Adipocyte (in vitro differentiated cells): ENCODE results near the gene GSTM3.
"Not testable (repeated sequence)": the region's sequence is repeated elsewhere in the genome, so short reads cannot be mapped to it uniquely, and the experiment has no call there.

ENCODE experiments used
- DNase-seq: peaks from one replicate; pipeline ENCODE4 v3.0.0-alpha.2; 2015; ENCODE audit warnings: low read depth
- H3K27me3 ChIP-seq: replicated peaks from 2 replicates; pipeline ENCODE4 v1.7.0; 2013; ENCODE audit warnings: mild to moderate bottlenecking, low read length, moderate library complexity; ENCODE audit not compliant: control insufficient read depth, insufficient read depth
- H3K36me3 ChIP-seq: 2 replicates; pipeline ENCODE4 v1.7.0; 2013; ENCODE audit warnings: low read length, mild to moderate bottlenecking, moderate library complexity; ENCODE audit not compliant: control insufficient read depth, insufficient read depth, severe bottlenecking
- H3K4me1 ChIP-seq: 2 replicates; pipeline ENCODE4 v1.7.0; 2013; ENCODE audit warnings: mild to moderate bottlenecking, low read length, moderate library complexity; ENCODE audit not compliant: control insufficient read depth, insufficient read depth
- H3K4me3 ChIP-seq: 2 replicates; pipeline ENCODE4 v1.7.0; 2013; ENCODE audit warnings: mild to moderate bottlenecking, low read length, moderate library complexity
- H3K9ac ChIP-seq: 2 replicates; pipeline ENCODE4 v1.7.0; 2013; ENCODE audit warnings: mild to moderate bottlenecking, low read length, moderate library complexity
- H3K9me3 ChIP-seq: 2 replicates; pipeline ENCODE4 v1.7.0; 2013; ENCODE audit warnings: mild to moderate bottlenecking, low read length, moderate library complexity; ENCODE audit not compliant: control insufficient read depth

The GSTM3 gene

DNA sequence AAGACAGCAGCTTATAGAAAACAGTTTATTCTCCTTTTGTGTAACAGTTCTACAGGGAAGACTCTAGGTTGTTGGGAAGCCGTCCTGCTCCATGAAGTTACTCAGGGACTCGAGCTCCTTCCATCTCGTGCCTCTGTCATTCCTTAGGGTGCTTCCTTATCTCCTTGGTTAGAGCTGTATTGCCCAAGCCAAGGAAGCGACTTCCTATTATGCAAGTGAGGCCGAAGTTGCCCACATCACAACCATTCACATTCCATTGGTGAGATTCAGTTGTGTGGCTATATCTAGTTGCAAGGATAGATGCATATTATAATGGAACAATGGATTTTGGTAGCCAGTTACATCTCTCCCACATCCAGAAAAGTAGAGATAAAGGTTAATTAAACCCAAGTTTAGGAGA is 19.8 kb downstream of the GSTM3 start:
- DNase-seq = no peak
- peaks cover 22% of the 10 kb centered on the region for H3K4me1 ChIP-seq
- no peak overlapping the region for H3K4me3 ChIP-seq

DNA sequence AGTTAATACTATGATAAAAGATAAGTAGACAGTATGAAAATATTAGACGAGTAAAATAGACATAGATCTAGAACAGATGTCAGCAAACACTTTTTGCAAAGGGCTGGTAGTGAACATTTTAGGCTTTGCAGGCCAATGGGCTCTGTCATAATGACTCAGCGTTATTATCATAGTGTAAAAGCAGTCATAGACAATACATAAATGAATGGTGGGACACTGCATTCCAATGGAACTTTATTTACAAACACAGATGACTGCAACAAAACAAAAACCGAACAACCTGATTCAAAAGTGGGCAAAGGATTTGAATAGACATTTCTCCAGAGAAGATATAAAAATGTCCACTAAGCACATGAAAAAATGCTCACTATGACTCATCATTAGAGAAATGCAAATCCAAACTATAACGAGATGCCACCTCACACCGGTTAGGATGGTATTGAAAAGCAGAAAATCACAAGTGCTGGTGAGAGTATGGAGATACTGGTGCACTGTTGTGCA is 21.5 kb downstream of the GSTM3 start:
- Histone ChIP-seq H3K4me1 (peaks cover 22% of the 10 kb centered on the region), H3K9ac (no peak overlapping the region), H3K36me3 (no peaks in the 10 kb centered on the region), H3K4me3 (no peak overlapping the region), H3K27me3 (no peaks in the 10 kb centered on the region), H3K9me3 (no peaks in the 10 kb centered on the region)
- DNase-seq = peak; percentile 61

More for the DNA sequence above, 19.8 kb downstream of the GSTM3 start:
- Histone ChIP-seq H3K36me3 (no peaks in the 10 kb centered on the region), H3K9me3 (no peaks in the 10 kb centered on the region), H3K27me3 (no peaks in the 10 kb centered on the region), H3K9ac (no peak overlapping the region)

DNA sequence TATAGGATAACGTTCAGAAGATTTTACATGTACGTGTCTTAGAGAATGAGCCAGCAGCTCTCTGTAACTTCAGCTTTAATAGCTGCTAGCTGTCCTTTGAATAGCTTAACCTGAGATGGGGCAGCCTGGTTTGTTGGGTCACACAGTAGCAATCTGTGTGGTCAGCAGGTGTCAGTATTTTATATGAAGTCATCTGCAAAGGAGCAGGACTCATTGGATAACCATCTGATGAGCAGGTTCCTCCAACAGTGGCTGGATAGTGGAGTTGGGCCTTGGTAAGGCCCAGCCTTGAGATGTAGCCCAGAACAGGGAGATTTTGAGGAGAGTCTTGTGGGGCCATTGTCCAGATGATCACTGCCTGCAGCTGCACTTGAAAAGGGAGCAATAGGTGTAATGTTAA is 22.3 kb downstream of the GSTM3 start:
- Histone ChIP-seq H3K9me3 (no peaks in the 10 kb centered on the region), H3K36me3 (no peaks in the 10 kb centered on the region), H3K9ac (no peak overlapping the region), H3K4me3 (no peak overlapping the region), H3K4me1 (peaks cover 22% of the 10 kb centered on the region), H3K27me3 (no peaks in the 10 kb centered on the region)
- no peak for DNase-seq

- no peak for DNase-seq
- Histone ChIP-seq H3K4me1 (peaks cover 22% of the 10 kb centered on the region), H3K27me3 (no peaks in the 10 kb centered on the region), H3K9ac (no peak overlapping the region), H3K9me3 (no peaks in the 10 kb centered on the region), H3K4me3 (no peak overlapping the region), H3K36me3 (no peaks in the 10 kb centered on the region)
Measured at GRCh38 chr1:109717729-109718128, 23.1 kb downstream of the GSTM3 start.

DNA sequence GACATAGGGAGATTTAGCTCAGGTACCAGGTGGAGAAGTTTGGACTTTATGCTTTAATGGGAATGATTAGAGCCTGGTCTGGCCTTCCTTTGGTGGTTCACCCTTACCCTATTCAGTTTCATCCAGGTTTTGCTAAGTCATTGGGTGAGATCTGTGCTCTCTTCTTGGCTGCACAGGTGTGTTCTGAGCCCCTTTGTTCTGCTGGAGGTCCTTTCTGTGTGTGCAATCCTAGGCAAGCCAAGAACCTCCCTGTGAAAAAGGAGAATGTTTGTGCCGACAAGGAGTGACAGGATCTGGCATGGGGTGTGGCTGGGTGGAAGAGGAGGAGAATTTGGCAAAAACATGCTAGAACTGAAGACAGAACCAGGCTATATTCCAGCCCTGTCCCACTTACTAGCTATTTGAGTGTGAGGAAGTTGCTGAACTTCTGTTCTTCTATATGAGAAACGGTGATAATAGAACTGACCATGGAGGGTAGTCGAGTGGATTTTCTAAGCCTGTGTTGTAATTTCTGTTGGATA is 24.2 kb downstream of the GSTM3 start:
- H3K36me3 ChIP-seq = no peaks in the 10 kb centered on the region
- H3K4me1 ChIP-seq = peaks cover 22% of the 10 kb centered on the region
- H3K4me3 ChIP-seq = no peak overlapping the region
- DNase-seq = no peak
- no peaks in the 10 kb centered on the region for H3K9me3 ChIP-seq
- no peak overlapping the region for H3K9ac ChIP-seq
- H3K27me3 ChIP-seq = no peaks in the 10 kb centered on the region

- Histone ChIP-seq H3K4me3 (no peak overlapping the region), H3K36me3 (no peaks in the 10 kb centered on the region), H3K9ac (no peak overlapping the region), H3K9me3 (no peaks in the 10 kb centered on the region), H3K4me1 (peaks cover 21% of the 10 kb centered on the region), H3K27me3 (no peaks in the 10 kb centered on the region)
- no peak for DNase-seq
Measured at GRCh38 chr1:109716121-109716520, 24.7 kb downstream of the GSTM3 start.

DNA sequence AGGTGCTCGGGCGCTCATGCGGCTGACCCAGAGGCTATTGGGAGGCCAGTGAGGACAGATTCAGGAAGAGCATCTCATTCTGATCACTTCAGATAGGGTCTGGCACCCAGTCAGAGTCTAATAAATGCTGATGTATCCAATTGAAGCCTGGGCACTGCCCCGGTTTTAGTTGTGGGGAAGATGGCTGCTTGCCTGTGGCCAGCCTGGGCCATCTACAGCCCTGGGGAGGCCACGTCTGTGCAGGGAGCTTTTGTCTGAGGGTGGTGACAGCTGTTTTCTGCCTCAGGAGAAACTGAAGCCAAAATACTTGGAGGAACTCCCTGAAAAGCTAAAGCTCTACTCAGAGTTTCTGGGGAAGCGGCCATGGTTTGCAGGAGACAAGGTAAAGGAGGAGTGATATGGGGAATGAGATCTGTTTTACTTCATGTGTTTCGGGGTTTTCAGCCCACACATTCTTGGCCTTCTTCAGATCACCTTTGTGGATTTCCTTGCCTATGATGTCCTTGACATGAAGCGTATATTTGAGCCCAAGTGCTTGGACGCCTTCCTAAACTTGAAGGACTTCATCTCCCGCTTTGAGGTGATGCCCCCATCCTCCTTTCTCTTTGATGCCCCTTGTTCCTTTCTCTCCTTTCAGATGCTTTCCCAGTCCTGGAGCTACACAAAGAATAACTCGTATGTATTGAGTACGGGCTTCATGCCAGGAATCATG is 26.0 kb downstream of the GSTM3 start:
- Histone ChIP-seq H3K9me3 (no peaks in the 10 kb centered on the region), H3K4me3 (no peak overlapping the region), H3K27me3 (no peaks in the 10 kb centered on the region), H3K36me3 (no peaks in the 10 kb centered on the region), H3K9ac (no peak overlapping the region), H3K4me1 (peaks cover 18% of the 10 kb centered on the region)
- no peak for DNase-seq

DNA sequence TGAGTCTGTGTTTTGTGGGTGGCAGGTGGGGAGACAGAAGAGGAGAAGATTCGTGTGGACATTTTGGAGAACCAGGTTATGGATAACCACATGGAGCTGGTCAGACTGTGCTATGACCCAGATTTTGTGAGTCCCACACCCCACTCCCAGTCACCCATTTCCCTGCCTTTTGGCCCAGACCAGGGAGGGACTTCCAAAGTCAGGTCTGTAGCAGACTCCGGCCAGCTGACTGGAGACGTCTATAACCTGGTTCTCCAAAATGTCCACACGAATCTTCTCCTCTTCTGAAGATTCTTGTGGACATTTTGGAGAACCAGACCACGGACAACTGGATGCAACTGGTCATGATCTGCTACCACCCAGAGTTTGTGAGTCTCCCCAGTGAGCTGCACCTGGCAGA is 27.2 kb downstream of the GSTM3 start:
- H3K4me1 ChIP-seq = peaks cover 9% of the 10 kb centered on the region
- no peaks in the 10 kb centered on the region for H3K27me3 ChIP-seq
- H3K9ac ChIP-seq = no peak overlapping the region
- H3K36me3 ChIP-seq = no peaks in the 10 kb centered on the region
- no peak overlapping the region for H3K4me3 ChIP-seq
- no peaks in the 10 kb centered on the region for H3K9me3 ChIP-seq
- no peak for DNase-seq

DNA sequence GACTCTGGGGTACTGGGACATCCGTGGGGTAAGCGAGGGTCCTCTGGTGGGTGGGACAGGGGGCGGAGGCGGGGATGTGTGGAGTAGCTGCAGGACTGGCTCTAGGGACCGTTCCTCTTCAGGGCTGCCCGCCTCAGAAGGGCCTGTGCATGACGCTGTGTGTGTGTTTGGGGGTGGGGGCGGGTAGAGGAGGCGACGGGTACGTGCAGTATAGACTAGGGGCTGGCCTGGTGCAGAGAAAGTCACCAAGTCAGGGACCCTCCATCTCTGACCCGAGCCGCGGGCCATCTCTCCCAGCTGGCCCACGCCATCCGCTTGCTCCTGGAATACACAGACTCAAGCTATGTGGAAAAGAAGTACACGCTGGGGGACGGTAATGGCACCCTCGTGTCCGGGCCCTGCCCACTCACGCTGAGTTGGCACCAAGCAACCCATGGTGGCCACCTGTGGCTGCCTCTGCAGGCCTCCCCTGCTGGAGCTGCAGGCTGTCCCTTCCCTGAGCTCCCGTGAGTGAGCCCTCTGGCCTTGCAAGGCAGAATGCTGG is 28.4 kb downstream of the GSTM3 start:
- H3K36me3 ChIP-seq = no peaks in the 10 kb centered on the region
- peaks cover 9% of the 10 kb centered on the region for H3K4me1 ChIP-seq
- H3K9me3 ChIP-seq = peaks cover 6% of the 10 kb centered on the region
- H3K27me3 ChIP-seq = no peaks in the 10 kb centered on the region
- H3K9ac ChIP-seq = peak overlapping the region; percentile 60
- DNase-seq = no peak
- peak overlapping the region; percentile 64 for H3K4me3 ChIP-seq

DNA sequence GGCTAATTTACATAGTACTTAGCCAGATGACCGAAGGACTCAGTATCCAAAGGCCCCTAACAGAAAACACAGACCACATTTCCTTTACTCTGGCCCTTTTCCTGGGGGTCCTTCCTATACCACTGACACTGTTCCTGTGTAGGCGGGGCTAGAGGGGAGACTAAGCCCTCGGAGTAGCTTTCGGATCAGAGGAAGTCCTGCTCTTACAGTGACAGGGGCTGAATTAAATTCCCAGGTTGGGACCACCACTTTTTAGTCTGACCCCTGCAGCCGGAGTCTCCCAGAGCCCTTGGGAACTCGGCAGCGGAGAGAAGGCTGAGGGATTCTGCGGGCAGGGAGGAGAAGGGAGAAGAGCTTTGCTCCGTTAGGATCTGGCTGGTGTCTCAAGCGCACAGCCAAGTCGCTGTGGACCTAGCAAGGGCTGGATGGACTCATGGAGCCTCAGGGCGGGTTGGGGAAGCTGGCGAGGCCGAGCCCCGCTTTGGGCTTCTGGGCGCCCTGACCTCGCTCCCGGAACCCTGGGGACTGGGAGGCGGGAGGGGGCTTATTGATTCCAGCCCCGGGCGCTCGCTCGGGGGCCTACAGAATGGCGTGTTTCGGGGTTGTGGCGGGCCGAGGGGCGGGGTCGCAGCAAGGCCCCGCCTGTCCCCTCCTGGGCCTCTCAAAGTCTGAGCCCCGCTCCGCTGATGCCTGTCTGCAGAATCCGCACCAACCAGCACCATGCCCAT is 29.1 kb downstream of the GSTM3 start, which contains the start of gene GSTM5:
TSS of gene GSTM5 (plus strand) at position 659 of the 728 bp plus-strand sequence. CDS start at position 721, 62 bp downstream.
- Histone ChIP-seq H3K4me3 (peak within 1 kb of the TSS; percentile 64), H3K9ac (peak within 1 kb of the TSS; percentile 60)
- H3K27me3 ChIP-seq, DNase-seq, H3K4me1 ChIP-seq, H3K9me3 ChIP-seq, H3K36me3 ChIP-seq: not testable (repeated sequence)

DNA sequence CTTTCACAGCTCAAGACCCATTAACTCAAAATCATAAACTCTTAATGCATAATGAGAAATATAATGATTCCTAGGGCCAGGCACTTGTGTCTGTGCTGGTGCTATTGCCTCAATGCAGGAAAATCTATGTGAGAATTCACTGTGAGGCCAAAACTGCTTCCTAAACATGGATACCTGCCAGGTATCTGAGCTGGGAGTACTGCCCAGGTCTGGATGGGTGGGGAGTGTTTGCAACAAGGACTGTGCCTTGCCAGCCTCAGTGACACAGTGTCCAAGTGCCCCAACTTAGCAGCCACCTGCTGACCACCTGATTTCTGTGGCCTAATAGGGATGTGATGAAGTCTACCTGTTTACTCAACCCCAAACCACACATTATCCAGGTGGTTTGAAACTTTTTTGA is 31.0 kb downstream of the GSTM3 start:
- not testable (repeated sequence) for H3K27me3 ChIP-seq, H3K4me3 ChIP-seq, H3K9ac ChIP-seq, H3K4me1 ChIP-seq, H3K36me3 ChIP-seq, H3K9me3 ChIP-seq, DNase-seq
